ENCODE measurements around the gene EOMES.

EOMES gene

DNA sequence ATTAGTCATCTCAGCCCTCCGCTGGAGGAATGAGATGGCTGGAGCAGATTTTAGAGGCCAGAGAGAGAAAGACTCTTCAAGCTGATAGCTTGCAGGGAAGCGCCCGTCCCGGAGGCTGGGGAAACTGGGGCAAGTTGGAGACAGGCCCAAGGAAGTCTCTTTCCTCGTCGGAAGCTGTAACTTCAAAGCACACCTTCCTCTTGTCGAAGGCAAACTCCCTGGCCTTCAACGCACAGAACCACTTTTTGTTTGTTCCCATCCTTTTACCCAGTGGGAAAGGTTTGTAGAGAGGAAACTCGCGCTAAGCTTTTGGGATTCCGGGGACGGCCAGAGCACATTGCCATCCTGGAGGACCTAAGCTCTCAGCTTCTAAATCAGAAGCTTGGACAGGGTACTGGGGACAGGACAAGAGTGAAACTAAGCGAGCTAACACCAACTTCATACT is 900 bp upstream of the EOMES start:
- H3K4me3 ChIP-seq (ENCODE audit: low read depth, low read length): no peak overlapping the region
- DNase-seq (ENCODE audit: low read depth): no peak

DNA sequence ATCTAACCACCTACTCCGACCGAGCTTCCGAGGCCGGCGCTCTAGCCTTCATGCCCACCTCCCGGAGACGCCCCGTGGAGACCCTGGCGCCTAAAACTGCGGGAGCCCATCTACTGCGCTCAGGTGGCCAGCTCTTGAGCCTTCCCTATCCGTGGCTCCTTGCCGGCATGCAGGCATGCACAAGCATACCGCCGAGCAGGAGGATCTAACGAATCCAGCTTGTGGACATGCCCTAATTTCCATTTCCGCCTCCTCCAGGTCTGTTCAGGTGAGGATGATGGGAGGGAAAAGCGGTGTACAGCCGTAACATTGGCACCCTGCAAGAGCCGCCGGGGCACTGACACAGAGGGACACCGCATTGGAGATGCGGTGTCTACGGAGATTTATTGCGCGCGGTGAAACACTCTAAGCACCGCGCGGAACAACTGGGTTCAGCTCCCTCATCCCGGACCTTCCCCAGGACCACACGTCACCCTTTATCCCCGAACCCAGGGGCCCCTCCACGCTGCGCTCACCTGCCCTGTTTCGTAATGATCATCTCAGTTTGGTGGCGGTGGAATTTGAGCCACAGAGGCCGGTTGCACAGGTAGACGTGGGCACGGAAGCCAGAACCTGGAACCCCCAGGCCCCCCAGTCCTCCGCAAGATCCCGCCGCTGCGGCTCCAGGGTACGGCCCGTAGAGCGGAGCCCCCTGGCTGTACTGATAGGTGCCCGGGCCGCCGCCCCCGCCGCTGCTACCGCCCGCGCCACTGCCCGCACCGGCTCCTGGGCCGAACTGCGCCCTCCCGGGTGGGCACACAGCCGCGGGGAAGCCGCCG is 1.0 kb downstream of the EOMES start:
- DNase-seq (ENCODE audit: low read depth): no peak
- peak overlapping the region; percentile 38 for H3K4me3 ChIP-seq (ENCODE audit: low read depth, low read length)

DNA sequence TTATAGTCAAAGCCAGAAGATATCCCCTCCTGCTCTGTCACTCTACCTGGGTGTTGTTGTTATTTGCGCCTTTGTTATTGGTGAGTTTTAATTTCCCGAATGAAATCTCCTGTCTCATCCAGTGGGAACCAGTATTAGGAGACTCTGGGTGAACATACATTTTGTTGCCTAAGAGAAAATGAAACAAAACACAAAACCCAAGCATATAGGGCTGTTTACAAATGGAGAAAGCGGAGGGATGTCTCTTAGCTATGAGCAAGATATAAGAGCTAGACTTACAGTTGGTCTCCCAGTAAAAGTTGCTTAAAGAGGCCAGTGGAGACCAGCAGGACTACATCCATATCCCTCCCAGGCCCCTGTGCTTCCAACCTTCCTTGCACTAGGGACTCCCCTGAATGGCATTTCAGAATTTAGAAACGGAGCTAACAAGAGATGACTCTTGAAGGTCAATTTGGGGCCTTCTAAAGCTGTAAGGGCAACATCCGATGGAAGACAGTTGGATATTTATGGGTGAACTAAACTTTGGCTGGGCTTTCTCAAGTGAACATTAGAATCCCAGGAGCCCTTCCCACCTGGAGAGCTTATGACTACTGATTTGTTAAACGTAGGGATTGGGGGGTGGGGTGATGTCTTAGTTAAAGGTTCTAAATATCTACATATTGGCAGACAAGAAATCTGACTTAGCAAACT is 2.7 kb downstream of the EOMES start:
- no peak overlapping the region for H3K4me3 ChIP-seq (ENCODE audit: low read depth, low read length)
- no peak for DNase-seq (ENCODE audit: low read depth)

DNA sequence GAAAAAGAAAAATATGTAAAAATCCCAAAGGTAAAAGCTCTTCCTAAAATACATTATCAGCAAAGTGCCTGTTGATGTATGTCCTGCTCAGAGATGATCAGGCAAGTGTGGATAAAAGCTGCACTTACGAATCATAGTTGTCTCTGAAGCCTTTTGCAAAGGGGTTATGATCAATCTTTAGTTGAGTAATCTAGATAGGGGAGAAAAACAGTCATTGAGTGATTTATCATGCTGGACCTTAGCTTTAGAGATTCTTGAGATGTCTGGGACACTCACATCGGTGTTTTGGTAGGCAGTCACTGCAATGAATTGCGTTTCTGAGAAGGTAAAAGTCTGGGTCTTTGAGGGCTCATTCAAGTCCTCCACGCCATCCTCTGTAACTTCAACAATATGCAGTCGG is 3.7 kb downstream of the EOMES start:
- no peak overlapping the region for H3K4me3 ChIP-seq (ENCODE audit: low read depth, low read length)
- no peak for DNase-seq (ENCODE audit: low read depth)

DNA sequence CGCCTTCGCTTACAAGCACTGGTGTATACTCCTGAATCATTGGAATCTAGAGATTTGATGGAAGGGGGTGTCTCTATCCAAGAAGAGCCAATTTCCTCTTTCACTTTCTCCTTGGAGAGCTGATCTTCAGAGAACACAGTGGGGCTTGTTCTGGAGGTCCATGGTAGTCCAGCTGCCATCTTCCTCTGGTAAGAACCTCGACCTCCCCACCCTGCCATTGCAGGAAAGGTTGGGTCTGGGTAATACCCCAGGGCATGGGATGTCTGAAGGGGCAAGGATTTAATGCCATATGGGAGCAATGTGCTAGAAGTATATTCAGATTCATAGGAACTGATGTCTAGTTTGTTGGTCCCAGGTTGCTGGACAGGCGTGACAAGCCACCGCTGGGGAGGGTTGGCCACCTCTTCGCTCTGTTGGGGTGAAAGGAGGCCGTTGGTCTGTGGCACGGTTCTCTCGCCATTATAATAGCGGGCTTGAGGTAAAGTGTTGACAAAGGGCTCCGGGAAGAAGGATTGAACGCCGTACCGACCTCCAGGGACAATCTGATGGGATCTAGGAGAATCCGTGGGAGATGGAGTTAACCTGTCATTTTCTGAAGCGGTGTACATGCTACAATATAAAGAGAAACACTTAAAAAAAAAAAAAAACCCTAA is 4.8 kb downstream of the EOMES start:
- DNase-seq (ENCODE audit: low read depth): no peak
- no peak overlapping the region for H3K4me3 ChIP-seq (ENCODE audit: low read depth, low read length)

DNA sequence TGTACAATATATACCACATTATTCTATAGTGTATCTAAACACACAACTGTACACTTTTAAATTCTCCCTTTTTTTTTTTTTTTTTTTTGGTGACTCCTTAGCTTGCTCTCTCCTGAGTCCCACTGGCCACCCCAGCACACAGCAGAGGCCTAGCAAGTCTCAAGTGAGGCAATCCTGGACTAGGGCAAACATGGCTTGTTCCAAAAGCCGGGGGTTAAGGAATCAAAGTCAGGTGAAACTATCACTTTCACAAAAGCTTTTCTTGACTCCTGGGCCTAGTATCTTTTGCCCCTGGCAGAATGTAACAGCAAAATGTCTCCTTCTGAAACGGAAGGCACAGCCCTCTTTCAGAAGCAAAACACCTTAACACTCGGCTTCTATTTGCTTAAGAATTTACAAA is 5.8 kb downstream of the EOMES start:
- no peak for DNase-seq (ENCODE audit: low read depth)
- H3K4me3 ChIP-seq (ENCODE audit: low read depth, low read length): no peak overlapping the region

DNA sequence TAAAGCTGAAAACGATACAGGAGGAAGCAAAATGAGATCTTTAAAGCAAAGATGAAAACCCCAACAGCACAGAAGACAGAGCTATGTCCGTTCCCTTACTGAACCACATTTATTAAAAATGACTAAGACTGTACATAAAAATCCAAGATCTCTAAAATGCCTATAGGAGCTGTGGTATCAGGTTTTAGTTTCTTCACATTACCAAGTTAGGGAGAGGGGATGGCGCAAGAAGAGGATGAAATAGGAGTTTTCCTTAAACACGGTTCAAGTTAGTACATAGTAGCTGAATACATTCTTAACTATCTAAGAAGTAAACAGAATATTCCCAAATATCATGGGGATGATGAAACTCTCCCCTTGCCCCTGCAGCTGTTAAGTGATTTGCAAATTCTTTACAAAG is 6.3 kb downstream of the EOMES start:
- no peak for DNase-seq (ENCODE audit: low read depth)
- no peak overlapping the region for H3K4me3 ChIP-seq (ENCODE audit: low read depth, low read length)

DNA sequence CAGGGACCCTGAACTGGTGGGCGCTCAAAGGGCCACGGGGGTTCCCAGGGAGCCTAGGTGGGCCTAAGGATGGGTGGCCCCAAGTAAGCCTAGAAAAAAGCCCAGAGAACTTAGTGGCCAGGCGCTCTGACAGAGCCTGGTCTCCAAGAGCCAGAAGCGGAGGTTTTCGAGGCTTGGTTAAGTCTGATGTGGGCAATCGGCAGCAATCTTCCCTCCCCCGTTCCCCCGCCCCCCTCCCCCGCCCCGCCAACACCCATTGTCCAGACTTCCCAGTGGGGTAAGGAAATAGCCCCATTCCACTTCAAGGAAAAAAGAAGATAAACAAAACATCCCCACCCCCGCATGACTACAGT is 6.7 kb downstream of the EOMES start:
- H3K4me3 ChIP-seq (ENCODE audit: low read depth, low read length): peak overlapping the region; percentile 19
- DNase-seq (ENCODE audit: low read depth): no peak

DNA sequence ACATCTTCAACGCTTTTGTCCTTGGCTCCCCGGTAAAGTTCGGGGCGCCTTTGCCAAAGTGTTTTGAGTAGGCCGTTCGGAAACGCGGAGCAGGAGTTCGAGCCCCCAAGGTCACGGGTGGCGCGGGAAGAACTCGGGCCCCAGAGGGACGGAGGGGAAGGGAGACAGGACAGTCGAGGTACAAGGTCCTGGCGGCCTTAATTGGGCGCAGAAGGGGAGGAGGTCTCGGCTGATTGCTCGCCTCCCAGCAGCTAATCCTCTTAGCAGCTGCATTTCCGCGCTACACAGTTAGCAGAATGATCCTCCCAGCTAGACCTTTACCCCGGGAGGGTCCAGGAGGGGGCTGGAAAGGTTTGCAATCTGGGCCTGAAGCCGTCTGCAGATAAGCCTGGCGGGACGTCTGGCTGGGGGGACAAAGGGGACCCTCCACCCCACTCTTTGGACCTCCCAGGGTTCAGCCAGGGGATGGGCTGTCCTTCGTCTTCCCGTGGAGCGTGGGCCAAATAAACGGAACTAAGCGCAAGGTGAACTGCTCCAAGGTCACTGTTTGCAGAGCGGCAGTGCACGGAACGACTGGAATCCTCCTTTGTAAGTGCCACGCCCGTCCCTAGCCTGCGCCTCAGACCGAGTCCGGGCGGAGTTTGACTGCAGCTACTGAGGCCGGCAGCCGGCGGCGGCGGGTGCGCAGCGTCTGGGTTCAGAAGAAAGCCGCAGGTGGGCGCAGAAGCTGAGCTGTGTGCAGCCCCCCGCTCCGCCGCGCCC is 7.2 kb downstream of the EOMES start:
- H3K4me3 ChIP-seq (ENCODE audit: low read depth, low read length): peak overlapping the region; percentile 19
- no peak for DNase-seq (ENCODE audit: low read depth)

DNA sequence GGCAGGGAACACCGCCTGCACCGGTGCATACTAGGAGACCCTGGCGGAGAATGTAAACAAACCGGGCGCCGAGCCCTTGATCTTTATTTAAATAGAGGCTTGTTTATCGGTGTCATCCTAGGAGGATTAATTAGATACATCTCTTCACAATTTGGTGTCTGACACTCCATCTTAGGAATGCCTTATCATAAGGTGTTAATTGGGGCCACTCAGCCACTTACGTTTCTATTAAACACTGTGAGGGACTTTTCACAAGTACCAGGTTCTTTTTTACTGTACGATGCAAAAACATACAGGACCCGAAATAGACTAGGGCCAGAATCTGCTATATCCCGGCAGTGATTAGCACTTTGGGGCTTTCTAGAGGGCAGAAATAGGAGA is 8.0 kb downstream of the EOMES start:
- peak overlapping the region; percentile 57 for H3K4me3 ChIP-seq (ENCODE audit: low read depth, low read length)
- DNase-seq (ENCODE audit: low read depth): no peak

DNA sequence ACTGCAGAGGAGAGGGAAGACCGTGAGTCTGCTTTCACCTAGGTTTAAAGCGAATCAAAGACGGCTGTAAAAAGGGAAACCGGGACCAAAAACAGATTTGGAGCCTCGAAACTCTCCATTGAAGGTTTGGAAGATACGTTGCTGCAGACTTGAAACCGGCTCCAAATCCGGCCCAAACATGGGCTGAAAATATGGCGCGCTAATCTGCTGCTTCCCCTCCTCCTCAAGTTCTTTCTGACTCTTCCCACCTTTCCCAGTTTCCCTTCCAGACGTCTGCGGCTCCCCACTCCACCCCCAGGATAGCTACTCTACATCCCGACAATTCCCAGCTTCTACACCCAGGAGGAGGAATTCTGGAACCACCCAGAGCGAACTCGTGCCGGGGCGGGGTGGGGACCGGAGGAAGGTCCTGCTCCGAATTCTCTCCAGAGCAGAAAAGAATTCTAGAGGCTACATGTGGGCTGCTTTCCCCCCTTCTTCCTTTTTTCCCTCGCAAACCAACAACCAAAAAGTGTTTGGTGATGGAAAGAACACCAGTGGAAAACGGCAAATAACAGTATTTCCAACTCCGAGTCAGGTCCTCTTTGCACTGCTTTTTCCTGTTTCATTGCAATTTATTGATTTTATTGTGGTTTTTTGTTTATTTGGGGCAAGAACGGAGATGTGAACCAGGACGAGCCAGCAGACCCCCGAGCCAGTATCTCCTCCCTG is 8.5 kb downstream of the EOMES start:
- no peak for DNase-seq (ENCODE audit: low read depth)
- H3K4me3 ChIP-seq (ENCODE audit: low read depth, low read length): peak overlapping the region; percentile 57

DNA sequence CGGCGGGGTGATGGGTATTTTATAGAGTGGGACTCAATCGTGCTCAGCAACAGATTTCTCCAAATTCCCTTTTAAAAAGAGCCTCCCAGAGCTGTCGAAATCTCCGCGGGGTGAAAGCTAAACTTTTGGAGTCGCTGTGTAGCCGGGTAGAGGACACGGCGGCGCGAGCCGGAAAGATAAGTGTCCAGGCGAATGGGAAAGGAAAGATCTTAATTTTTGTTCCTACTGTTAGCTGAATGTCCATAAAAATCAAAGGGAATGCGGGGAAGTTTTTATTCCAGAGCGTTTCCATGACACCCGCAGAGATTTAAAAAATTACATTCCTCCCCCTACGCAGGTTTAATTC is 9.1 kb downstream of the EOMES start:
- H3K4me3 ChIP-seq (ENCODE audit: low read depth, low read length): peak overlapping the region; percentile 57

DNA sequence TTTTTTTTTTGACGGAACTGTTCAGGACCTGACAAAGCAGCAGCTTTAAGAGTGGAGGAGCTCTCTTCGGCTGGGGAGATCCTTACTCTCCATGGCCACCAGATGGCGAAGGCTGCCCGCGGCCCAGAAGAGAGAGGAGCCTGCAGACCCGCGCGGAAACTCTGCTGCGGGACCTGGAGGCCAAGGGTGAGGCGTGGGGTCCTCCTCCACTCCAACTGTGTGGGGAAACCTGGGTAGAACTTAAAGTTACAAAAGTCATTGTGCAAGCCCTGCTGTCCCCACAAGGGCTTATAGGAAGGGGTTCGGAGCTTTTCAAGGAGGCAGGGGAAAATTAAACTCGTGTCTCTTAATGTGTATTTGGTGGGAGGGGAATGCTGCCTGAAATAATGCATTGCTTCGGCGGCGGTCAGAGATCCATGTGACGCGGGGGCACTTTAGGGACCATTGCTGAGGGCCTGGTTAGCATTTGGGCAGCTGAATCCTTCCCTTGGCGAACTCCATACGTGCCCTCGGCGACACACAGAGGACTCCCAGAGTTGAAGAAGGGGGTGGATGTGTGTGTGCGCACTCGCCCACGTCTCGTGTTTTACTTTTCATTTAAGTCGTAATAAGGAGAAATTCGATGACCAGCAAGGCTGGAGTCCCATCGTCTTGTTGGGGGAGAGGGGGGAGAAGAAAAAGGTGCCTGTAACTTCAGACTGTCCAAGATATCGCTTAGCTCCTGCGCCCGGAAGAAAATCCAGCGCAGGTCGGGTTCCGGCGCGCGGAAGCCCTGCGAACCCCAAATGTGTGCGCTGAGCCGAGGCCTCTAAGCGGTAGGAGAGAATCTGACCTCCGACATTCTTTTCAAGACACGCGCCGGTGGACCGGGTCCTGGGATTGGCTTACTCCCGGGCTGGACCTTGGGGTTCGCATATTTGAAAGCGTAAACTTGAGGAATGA is 9.7 kb downstream of the EOMES start:
- peak overlapping the region; percentile 57 for H3K4me3 ChIP-seq (ENCODE audit: low read depth, low read length)

More for the DNA sequence above, 9.1 kb downstream of the EOMES start:
- no peak for DNase-seq (ENCODE audit: low read depth)

DNA sequence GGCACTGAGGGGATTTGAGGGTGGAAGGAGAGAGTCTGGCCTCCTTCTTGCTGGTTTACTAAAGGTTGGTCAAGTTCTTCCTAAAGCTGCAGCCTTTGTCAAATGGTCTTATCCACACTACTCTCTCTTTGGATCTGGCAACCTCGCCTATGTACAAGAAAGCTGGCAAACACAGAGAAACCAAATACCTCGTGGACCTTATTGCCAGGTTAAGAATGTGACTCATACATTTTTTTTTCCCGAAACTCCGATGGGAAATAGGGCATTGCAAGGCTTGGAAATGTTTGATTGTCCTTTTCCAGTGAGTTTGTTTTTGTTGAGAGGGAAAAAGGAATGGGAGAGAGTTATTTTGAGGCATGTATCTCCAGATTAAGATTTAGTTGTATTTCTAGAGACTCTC is 13.9 kb downstream of the EOMES start:
- no peak overlapping the region for H3K4me3 ChIP-seq (ENCODE audit: low read depth, low read length)
- no peak for DNase-seq (ENCODE audit: low read depth)

More for the DNA sequence above, 9.7 kb downstream of the EOMES start:
- peak; percentile 41 for DNase-seq (ENCODE audit: low read depth)

DNA sequence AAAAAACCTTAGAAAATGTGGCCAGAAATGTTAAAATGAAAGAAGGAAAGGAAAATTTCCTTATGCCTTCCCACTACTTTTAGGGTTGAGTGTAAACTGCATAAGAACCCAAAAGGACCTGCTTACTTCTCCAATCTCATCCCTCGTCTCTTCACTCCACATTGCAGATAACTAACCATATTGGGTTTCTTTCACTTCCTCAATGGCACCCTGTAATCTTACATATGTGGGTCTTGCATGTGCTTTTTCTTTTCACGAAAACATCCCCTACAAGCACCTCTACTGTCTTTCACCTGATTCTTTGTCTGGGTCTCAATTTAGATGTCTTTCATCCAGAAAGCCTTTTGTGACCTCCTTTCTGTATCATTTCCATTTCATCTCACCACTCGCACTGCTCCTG is 23.1 kb downstream of the EOMES start:
- H3K4me3 ChIP-seq (ENCODE audit: low read depth, low read length): no peak overlapping the region
- no peak for DNase-seq (ENCODE audit: low read depth)

DNA sequence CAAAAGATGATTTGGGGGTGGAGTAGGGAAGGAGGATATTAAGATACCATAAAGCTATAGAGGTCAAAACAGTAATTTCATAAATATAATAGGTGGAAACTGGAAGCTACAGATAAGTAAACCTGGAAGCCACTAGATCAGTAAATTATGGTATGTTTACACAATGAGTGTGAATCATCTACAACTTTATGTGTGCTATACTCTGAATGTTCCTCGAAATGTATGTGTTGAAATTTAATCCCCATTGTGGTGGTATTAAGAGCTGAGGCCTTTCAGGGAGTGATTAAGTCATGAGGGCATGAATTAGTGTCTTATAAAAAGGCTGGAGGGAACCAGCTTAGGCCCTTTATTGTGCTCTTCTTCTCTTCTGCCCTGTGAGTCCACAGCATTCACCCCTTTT is 25.2 kb downstream of the EOMES start:
- peak; percentile 37 for DNase-seq (ENCODE audit: low read depth)

DNA sequence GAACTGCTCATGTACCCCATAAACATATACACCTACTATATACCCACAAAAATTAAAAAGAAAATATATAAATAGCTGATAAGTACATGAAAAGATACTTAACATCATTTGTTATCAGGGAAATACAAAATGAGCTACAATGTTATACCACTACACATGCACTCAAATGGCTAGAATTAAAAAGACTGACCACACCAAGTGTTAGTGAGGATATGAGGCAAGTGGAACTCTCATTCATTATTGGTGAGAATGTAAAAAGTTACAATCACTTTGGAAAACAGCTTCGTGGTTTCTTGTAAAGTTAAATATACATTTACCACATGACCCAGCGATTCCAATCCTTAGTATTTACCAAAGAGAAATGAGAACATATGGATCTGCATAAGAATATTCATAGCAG is 26.5 kb downstream of the EOMES start:
- no peak overlapping the region for H3K4me3 ChIP-seq (ENCODE audit: low read depth, low read length)
- no peak for DNase-seq (ENCODE audit: low read depth)

More for the DNA sequence above, 25.2 kb downstream of the EOMES start:
- H3K4me3 ChIP-seq (ENCODE audit: low read depth, low read length): no peak overlapping the region

DNA sequence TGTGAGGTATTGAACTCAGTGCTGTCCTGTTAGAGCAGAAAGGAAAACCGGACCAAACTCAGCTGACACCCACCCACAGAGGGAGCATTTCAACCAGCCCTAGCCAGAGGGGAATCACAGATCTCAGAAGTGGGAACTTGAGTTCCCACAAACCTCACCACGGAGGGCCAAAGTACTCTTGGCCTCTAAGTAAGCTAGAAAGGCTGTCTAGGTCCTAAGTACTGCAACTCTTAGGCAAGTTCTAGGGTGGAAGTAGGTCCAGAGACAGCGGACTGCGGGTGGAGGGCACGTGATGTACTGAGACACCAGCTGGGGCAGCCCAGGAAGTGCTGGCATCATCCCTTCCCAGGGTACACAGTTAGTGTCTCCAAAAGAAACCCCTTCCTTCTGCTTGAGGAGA is 34.1 kb downstream of the EOMES start:
- no peak for DNase-seq (ENCODE audit: low read depth)
- H3K4me3 ChIP-seq (ENCODE audit: low read depth, low read length): no peak overlapping the region

Measured in skeletal muscle cell (primary cell).